ENCODE measurements around the gene SLC2A13.

DNA sequence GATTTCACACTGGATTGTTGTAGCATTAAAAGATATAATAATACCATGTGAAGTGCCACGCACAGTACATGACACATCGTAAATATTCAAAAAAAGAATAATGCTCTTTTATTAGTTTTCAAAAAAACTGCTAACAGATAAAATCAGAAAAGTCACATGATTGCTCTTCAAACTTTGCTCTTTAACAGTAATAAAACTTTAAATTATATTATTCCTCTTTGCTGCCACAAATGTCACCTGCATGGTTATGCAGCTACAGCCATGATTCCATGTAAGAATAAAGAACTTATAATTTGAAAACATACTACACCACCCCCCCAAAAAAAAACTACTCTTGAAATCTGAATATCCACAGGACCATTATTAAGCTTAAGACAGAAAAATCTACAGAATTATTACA, 90.0 kb downstream of the SLC2A13 start:
- TF ChIP-seq, protein P1, sequence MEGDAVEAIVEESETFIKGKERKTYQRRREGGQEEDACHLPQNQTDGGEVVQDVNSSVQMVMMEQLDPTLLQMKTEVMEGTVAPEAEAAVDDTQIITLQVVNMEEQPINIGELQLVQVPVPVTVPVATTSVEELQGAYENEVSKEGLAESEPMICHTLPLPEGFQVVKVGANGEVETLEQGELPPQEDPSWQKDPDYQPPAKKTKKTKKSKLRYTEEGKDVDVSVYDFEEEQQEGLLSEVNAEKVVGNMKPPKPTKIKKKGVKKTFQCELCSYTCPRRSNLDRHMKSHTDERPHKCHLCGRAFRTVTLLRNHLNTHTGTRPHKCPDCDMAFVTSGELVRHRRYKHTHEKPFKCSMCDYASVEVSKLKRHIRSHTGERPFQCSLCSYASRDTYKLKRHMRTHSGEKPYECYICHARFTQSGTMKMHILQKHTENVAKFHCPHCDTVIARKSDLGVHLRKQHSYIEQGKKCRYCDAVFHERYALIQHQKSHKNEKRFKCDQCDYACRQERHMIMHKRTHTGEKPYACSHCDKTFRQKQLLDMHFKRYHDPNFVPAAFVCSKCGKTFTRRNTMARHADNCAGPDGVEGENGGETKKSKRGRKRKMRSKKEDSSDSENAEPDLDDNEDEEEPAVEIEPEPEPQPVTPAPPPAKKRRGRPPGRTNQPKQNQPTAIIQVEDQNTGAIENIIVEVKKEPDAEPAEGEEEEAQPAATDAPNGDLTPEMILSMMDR (IDR thresholded peaks at IDR 0.05), result no peak
- TF ChIP-seq POLR2A (IDR thresholded peaks at IDR 0.05), result no peak

Measured in vagina (tissue), 2 donors.